SU-DHL-6 (cell line): ENCODE data around the gene CA11.
"Not testable (repeated sequence)": the region's sequence is repeated elsewhere in the genome, so short reads cannot be mapped to it uniquely, and the experiment has no call there.

Source experiments
- H2AFZ ChIP-seq: fragments of 200-600 bp; sonication (generic); 2 replicates; pipeline ENCODE4 v1.6.1; 2014; ENCODE audit warnings: low read depth, mild to moderate bottlenecking, moderate library complexity, mixed read lengths, antibody characterized with exemption, low read length; ENCODE audit not compliant: severe bottlenecking
- H3F3A ChIP-seq: fragments of 200-600 bp; shearing (Covaris generic); 2 replicates; pipeline ENCODE4 v1.6.0; 2016; ENCODE audit warnings: antibody characterized with exemption, mild to moderate bottlenecking; ENCODE audit not compliant: insufficient read depth
- H3K27ac ChIP-seq: fragments of 200-600 bp; sonication (generic); 2 replicates; pipeline ENCODE4 v1.5.1; 2016; ENCODE audit warnings: low read depth, mild to moderate bottlenecking, low read length, moderate library complexity, mixed read lengths
- H3K27me3 ChIP-seq: fragments of 200-600 bp; sonication (generic), shearing (Covaris generic); 2 replicates; pipeline ENCODE4 v1.6.0; 2014; ENCODE audit warnings: mild to moderate bottlenecking, low read length
- H3K36me3 ChIP-seq: fragments of 200-600 bp; sonication (generic); 2 replicates; pipeline ENCODE4 v1.6.1; 2014; ENCODE audit warnings: mild to moderate bottlenecking, low read length, mixed read lengths
- H3K4me2 ChIP-seq: fragments of 300-600, 200-600 bp; shearing (Covaris generic), sonication (generic); 2 replicates; pipeline ENCODE4 v1.6.0; 2014; ENCODE audit warnings: low read length, low read depth, mild to moderate bottlenecking; ENCODE audit not compliant: poor library complexity, severe bottlenecking
- H3K4me3 ChIP-seq: fragments of 200-600 bp; sonication (generic); 2 replicates; pipeline ENCODE4 v1.5.1; 2014; ENCODE audit warnings: antibody characterized with exemption, low read length, mild to moderate bottlenecking, mixed read lengths; ENCODE audit not compliant: insufficient read depth, poor library complexity, severe bottlenecking
- H3K79me2 ChIP-seq: fragments of 200-600 bp; sonication (generic); 2 replicates; pipeline ENCODE4 v1.6.1; 2014; ENCODE audit warnings: mild to moderate bottlenecking, low read length, moderate library complexity; ENCODE audit not compliant: insufficient read depth
- H3K9ac ChIP-seq: fragments of 200-600 bp; sonication (generic); 2 replicates; pipeline ENCODE4 v1.7.0; 2014; ENCODE audit warnings: mild to moderate bottlenecking, low read length
- H3K9me2 ChIP-seq: fragments of 200-600 bp; sonication (generic); replicated peaks from 2 replicates; pipeline ENCODE4 v1.6.1; 2014; ENCODE audit warnings: low read length; ENCODE audit not compliant: insufficient read depth
- H3K9me3 ChIP-seq: fragments of 200-600 bp; sonication (generic); 2 replicates; pipeline ENCODE4 v1.6.1; 2014; ENCODE audit warnings: low read length, mixed read lengths; ENCODE audit not compliant: insufficient read depth
- H4K20me1 ChIP-seq: fragments of 200-600 bp; sonication (generic); 2 replicates; pipeline ENCODE4 v1.6.1; 2014; ENCODE audit warnings: low read depth, mild to moderate bottlenecking, antibody characterized with exemption, low read length, moderate library complexity, mixed read lengths
- CTCF ChIP-seq: fragments of 200-600 bp; sonication (generic); IDR thresholded peaks from one replicate; pipeline ENCODE4 v1.5.1; 2017; ENCODE audit warnings: antibody characterized with exemption, mild to moderate bottlenecking, low read length, moderate library complexity; ENCODE audit not compliant: insufficient read depth, poor library complexity, severe bottlenecking
- EZH2phosphoT487 ChIP-seq: fragments of 200-600 bp; sonication (generic), shearing (Covaris generic); conservative IDR thresholded peaks from 2 replicates; pipeline ENCODE4 v1.6.1; 2018; ENCODE audit warnings: mild to moderate bottlenecking, antibody characterized with exemption, low read length, moderate library complexity, mixed read lengths

CA11 gene

GRCh38 chr19:48659768-48660167, 13.8 kb upstream of the CA11 start:
- H3K4me2 ChIP-seq, result no peak overlapping the region
- H3K27me3 ChIP-seq, result no peaks in the 10 kb centered on the region
- TF ChIP-seq CTCF (no peak), EZH2phosphoT487 (no peak)
- no peaks in the 10 kb centered on the region for H3K9me3 ChIP-seq
- H3K4me3 ChIP-seq, result no peak overlapping the region
- H3K9ac ChIP-seq, result no peak overlapping the region
- H3F3A ChIP-seq, result no peaks in the 10 kb centered on the region
- no peaks in the 10 kb centered on the region for H4K20me1 ChIP-seq
- H2AFZ ChIP-seq, result no peak overlapping the region
- H3K36me3 ChIP-seq, result no peaks in the 10 kb centered on the region
- no peak overlapping the region for H3K27ac ChIP-seq
- H3K79me2 ChIP-seq, result no peaks in the 10 kb centered on the region
- no peaks in the 10 kb centered on the region for H3K9me2 ChIP-seq

- H3K36me3 ChIP-seq, result no peaks in the 10 kb centered on the region
- H3K9me3 ChIP-seq, result no peaks in the 10 kb centered on the region
- H3K9me2 ChIP-seq, result no peaks in the 10 kb centered on the region
- no peaks in the 10 kb centered on the region for H4K20me1 ChIP-seq
- H3K4me3 ChIP-seq, result no peak overlapping the region
- no peaks in the 10 kb centered on the region for H3F3A ChIP-seq
- no peak overlapping the region for H3K9ac ChIP-seq
- no peak overlapping the region for H2AFZ ChIP-seq
- no peaks in the 10 kb centered on the region for H3K27me3 ChIP-seq
- no peak overlapping the region for H3K27ac ChIP-seq
- TF ChIP-seq EZH2phosphoT487 (no peak), CTCF (no peak)
- no peaks in the 10 kb centered on the region for H3K79me2 ChIP-seq
- no peak overlapping the region for H3K4me2 ChIP-seq
These were observed 12.5 kb upstream of the CA11 start for GRCh38 chr19:48658483-48658882.

GRCh38 chr19:48657828-48658227, 11.8 kb upstream of the CA11 start:
- not testable (repeated sequence) for H3K27ac ChIP-seq, H3K27me3 ChIP-seq, H3K79me2 ChIP-seq, H3K9me3 ChIP-seq, H3K4me2 ChIP-seq, H4K20me1 ChIP-seq, H3K9ac ChIP-seq, H3F3A ChIP-seq, H3K4me3 ChIP-seq, H3K36me3 ChIP-seq, H2AFZ ChIP-seq, H3K9me2 ChIP-seq

DNA sequence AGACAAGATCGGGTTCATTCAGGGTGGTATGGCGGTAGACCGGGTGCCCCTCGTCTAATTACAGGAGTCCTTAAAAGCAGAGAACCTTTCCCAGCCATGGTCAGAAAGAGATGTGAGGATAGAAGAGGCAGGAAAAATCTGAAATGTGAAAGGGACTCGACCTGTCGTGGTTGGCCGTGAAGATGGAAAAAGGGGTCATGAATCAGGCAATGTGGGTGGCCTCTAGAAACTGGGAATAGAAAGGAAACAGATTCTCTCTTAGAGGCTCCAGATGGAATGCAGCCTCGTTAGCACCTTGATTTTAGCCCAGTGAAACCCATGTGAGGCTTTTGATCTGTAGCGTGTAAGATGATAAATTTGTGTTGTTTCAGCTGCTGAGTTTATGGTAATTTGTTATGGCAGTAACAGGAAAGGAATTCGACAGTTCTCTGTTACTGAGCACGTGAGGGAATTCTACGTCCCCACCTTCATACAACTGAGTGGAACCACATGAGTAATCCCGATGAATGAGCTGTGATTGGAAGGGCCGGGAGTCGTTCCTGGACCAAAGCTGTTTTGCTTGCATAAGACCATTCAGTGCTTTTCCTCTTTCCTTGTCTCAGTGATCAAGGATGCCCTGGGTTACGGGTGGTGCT, 11.0 kb upstream of the CA11 start:
- H3K27ac ChIP-seq, result no peak overlapping the region
- H3K9ac ChIP-seq, result no peak overlapping the region
- H2AFZ ChIP-seq, result no peak overlapping the region

More for the DNA sequence above, 11.0 kb upstream of the CA11 start:
- no peak overlapping the region for H3K4me3 ChIP-seq
- no peaks in the 10 kb centered on the region for H3K9me3 ChIP-seq
- no peak for TF ChIP-seq EZH2phosphoT487
- TF ChIP-seq CTCF, result no peak
- H3K4me2 ChIP-seq, result no peak overlapping the region
- H3K79me2 ChIP-seq, result no peaks in the 10 kb centered on the region
- no peaks in the 10 kb centered on the region for H3K9me2 ChIP-seq
- no peaks in the 10 kb centered on the region for H3K36me3 ChIP-seq
- H4K20me1 ChIP-seq, result no peaks in the 10 kb centered on the region
- H3K27me3 ChIP-seq, result no peaks in the 10 kb centered on the region
- H3F3A ChIP-seq, result no peaks in the 10 kb centered on the region
